Calu3 (cell line): ENCODE data around the gene STIP1. TPM values are rescaled to one million over a fixed set of nuclear protein-coding genes. Genes with fewer than 3 reads are reported as not detected.
A peak's percentile ranks its signal among the peaks of the same experiment; 100 is the strongest.
"Not testable (repeated sequence)": the region's sequence is repeated elsewhere in the genome, so short reads cannot be mapped to it uniquely, and the experiment has no call there.

Source experiments
- BruUV-seq: library from RNA; stranded (reverse); fragments of 400-500 nt; replicated peaks from 2 replicates; lab custom pipeline; 2021; lab: Mats Ljungman, UMichigan
- CTCF ChIA-PET: fragments of 300-600 bp; sonication (Branson Sonifier 250); formaldehyde crosslinking; loops from one replicate; lab custom pipeline; 2022; ENCODE audit warnings: antibody characterized with exemption; lab: Charles Lee
- DNase-seq: peaks from one replicate; pipeline ENCODE4 v3.0.0; 2022
- H3K27ac Mint-ChIP-seq: one replicate; pipeline ENCODE4 v1.8.0; 2022; ENCODE audit warnings: mixed read lengths; ENCODE audit not compliant: unreplicated experiment
- H3K27me3 Mint-ChIP-seq: one replicate; pipeline ENCODE4 v1.8.0; 2022; ENCODE audit warnings: mixed read lengths; ENCODE audit not compliant: unreplicated experiment
- H3K36me3 Mint-ChIP-seq: one replicate; pipeline ENCODE4 v1.8.0; 2022; ENCODE audit warnings: mild to moderate bottlenecking, moderate library complexity, mixed read lengths; ENCODE audit not compliant: insufficient read depth, unreplicated experiment
- H3K4me1 Mint-ChIP-seq: one replicate; pipeline ENCODE4 v1.8.0; 2022; ENCODE audit warnings: mild to moderate bottlenecking, low read depth, mixed read lengths; ENCODE audit not compliant: unreplicated experiment
- H3K4me3 Mint-ChIP-seq: one replicate; pipeline ENCODE4 v1.8.0; 2022; ENCODE audit warnings: mild to moderate bottlenecking, low read depth, moderate library complexity, mixed read lengths; ENCODE audit not compliant: unreplicated experiment
- H3K9me3 Mint-ChIP-seq: one replicate; pipeline ENCODE4 v1.8.0; 2022; ENCODE audit warnings: low read depth, mixed read lengths; ENCODE audit not compliant: unreplicated experiment
- CTCF ChIP-seq: fragments of 200-600 bp; IDR thresholded peaks from one replicate; pipeline ENCODE4 v1.8.0; 2022; ENCODE audit warnings: antibody characterized with exemption; ENCODE audit not compliant: unreplicated experiment
- intact Hi-C: fragments of 100-400 bp; cut with micrococcal nuclease; formaldehyde crosslinking; loops from one replicate; pipeline ENCODE4 v1.10.0; 2022; ENCODE audit not compliant: unreplicated experiment
- total RNA-seq: library from RNA; stranded (reverse); gene quantifications from 2 replicates; pipeline ENCODE4 v1.2.3, GENCODE V29; 2022

STIP1 gene
- total RNA-seq, 1 experiment from 2014 or later = 391 TPM

GRCh38 chr11:64245401-64245796, 59.4 kb downstream of the STIP1 start:
- DNase-seq = peak; percentile 66
- CTCF ChIA-PET = interaction anchor here (0.5 to 1.9 kb wide), 7 partner anchors 19 to 559 kb away, joined by 3 to 11 read pairs (median 4); partner anchors contain the start of gene TRMT112
- no TSS peak for BruUV-seq
- peak overlapping the region; percentile 96 for H3K4me3 Mint-ChIP-seq
- intact Hi-C loops = loop anchor here (10.0 kb wide), 1 partner anchor 59 kb away; the partner anchor contains the start of genes CATSPERZ and ESRRA
- peak overlapping the region; percentile 82 for H3K27ac Mint-ChIP-seq
- H3K36me3 Mint-ChIP-seq = peaks cover 95% of the 10 kb centered on the region
- no peak for TF ChIP-seq CTCF
- no peaks in the 10 kb centered on the region for H3K9me3 Mint-ChIP-seq
- H3K4me1 Mint-ChIP-seq = peaks cover 30% of the 10 kb centered on the region
- H3K27me3 Mint-ChIP-seq = no peaks in the 10 kb centered on the region

DNA sequence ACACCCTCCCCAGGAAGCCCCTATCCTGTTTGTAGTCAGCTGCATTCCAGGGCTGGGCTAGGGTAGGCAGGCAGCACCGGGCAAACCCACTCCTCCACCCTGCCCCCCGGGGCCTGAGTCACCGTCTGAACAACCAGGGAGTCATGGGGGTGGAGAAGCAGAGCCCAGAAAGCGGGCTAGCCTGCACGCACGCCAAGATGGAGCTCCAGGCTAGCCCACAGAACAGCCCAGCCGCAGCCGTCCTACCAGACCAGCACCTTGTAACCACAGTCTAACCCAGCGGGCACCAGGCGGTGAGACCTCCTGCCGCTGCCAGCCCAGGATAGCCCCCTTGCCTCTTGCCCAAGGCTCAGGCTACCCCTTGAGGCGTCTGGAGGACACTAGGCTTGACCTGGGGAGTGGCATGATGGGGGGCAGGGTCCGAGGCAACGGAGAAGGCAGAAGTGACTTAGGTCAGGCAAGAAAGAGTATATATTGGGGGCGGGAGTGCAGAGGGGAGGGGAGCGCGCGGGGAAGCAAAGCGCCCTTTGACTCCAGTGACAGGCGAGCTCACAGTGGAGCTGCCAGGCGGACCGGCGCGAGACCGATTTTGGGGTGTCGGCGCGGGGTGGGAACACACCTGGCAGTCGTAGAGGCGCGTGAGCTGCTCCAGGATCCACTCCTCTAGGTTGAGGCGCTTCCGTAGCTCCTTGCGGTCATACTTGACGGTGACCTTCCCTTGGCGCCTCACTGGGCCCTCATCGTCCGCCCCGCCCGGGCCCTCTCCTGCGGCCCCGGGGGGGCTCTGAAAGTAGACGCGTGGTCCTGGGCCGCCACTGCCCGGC, 60.0 kb downstream of the STIP1 start:
- BruUV-seq = TSS peak; percentile 47
- TF ChIP-seq CTCF = no peak
- intact Hi-C loops = loop anchor here (10.0 kb wide), 1 partner anchor 59 kb away; the partner anchor contains the start of genes CATSPERZ and ESRRA

DNA sequence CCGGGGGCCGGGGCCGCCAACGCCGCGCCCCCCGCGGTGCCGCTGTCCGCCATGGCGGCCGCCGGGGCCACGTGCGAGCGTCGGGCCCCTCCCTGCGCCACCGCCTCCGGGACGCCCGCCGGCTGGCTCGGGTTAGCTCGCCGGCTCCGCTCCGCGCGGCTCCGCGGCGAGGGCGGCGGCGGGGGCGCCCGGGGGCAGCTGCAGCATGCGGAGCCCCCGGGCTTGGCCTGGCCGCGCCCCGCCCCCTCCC, 60.6 kb downstream of the STIP1 start:
- not testable (repeated sequence) for H3K9me3 Mint-ChIP-seq, H3K27me3 Mint-ChIP-seq, DNase-seq, BruUV-seq
- CTCF ChIA-PET = interaction anchor here (1.5 to 1.6 kb wide), 2 partner anchors 9 to 22 kb away, joined by 4 to 7 read pairs; no protein-coding TSS in a partner anchor
- peaks cover 28% of the 10 kb centered on the region for H3K4me1 Mint-ChIP-seq
- intact Hi-C loops = loop anchor here (10.0 kb wide), 1 partner anchor 58 kb away; the partner anchor contains the start of genes CATSPERZ and ESRRA
- H3K27ac Mint-ChIP-seq = peak overlapping the region; percentile 96
- peaks cover 95% of the 10 kb centered on the region for H3K36me3 Mint-ChIP-seq
- peak overlapping the region; percentile 96 for H3K4me3 Mint-ChIP-seq

More for the DNA sequence above, 60.0 kb downstream of the STIP1 start:
- no peaks in the 10 kb centered on the region for H3K9me3 Mint-ChIP-seq
- CTCF ChIA-PET = interaction anchor here (0.7 to 1.9 kb wide), 5 partner anchors 9 to 71 kb away, joined by 3 to 11 read pairs (median 4); partner anchors contain the start of gene TRMT112
- H3K4me1 Mint-ChIP-seq = peaks cover 28% of the 10 kb centered on the region
- H3K27me3 Mint-ChIP-seq = no peaks in the 10 kb centered on the region
- peak overlapping the region; percentile 82 for H3K27ac Mint-ChIP-seq
- H3K36me3 Mint-ChIP-seq = peaks cover 95% of the 10 kb centered on the region
- DNase-seq = peak; percentile 95
- H3K4me3 Mint-ChIP-seq = peak overlapping the region; percentile 96

- no peaks in the 10 kb centered on the region for H3K9me3 Mint-ChIP-seq
- CTCF ChIA-PET = interaction anchor here (0.6 to 1.5 kb wide), 2 partner anchors 10 to 39 kb away, joined by 6 to 7 read pairs; no protein-coding TSS in a partner anchor
- peak within 1 kb of the TSS; percentile 96 for H3K4me3 Mint-ChIP-seq
- no TSS peak for BruUV-seq
- intact Hi-C loops = loop anchor here (10.0 kb wide), 1 partner anchor 58 kb away; the partner anchor contains the start of genes CATSPERZ and ESRRA
- TF ChIP-seq CTCF = no peak
- peaks cover 95% of the 10 kb centered on the region for H3K36me3 Mint-ChIP-seq
- peaks cover 28% of the 10 kb centered on the region for H3K4me1 Mint-ChIP-seq
- DNase-seq = peak; percentile 95
- no peaks in the 10 kb centered on the region for H3K27me3 Mint-ChIP-seq
- peak within 1 kb of the TSS; percentile 96 for H3K27ac Mint-ChIP-seq
Measured at GRCh38 chr11:64246871-64247728, 61.1 kb downstream of the STIP1 start, which contains the start of gene PPP1R14B. PPP1R14B (minus strand) TSS chr11:64246943; CDS start chr11:64246673, 270 bp downstream.
